Kidney epithelial cell (primary cell): ENCODE results near the gene MDM2. TPM values are rescaled to one million over a fixed set of nuclear protein-coding genes. Genes with fewer than 3 reads are reported as not detected.
"Not testable (repeated sequence)": the region's sequence is repeated elsewhere in the genome, so short reads cannot be mapped to it uniquely, and the experiment has no call there.

Source experiments
- DNase-seq: peaks from one replicate; pipeline ENCODE4 v3.0.0-alpha.2; 2010; ENCODE audit warnings: low read depth
- H3K27me3 ChIP-seq: 2 replicates; pipeline ENCODE4 v1.6.0; 2011; ENCODE audit warnings: low read length; ENCODE audit not compliant: control insufficient read depth, insufficient read depth
- H3K36me3 ChIP-seq: 2 replicates; pipeline ENCODE4 v1.5.1; 2011; ENCODE audit warnings: low read length; ENCODE audit not compliant: control insufficient read depth, insufficient read depth
- H3K4me3 ChIP-seq: 2 replicates; pipeline ENCODE4 v1.5.1; 2011; ENCODE audit warnings: low read depth, mild to moderate bottlenecking, control low read depth, low read length
- total RNA-seq: library from RNA; depleted of rRNA; stranded (reverse); fragments of >200 nt; gene quantifications from 2 replicates; pipeline ENCODE4 v1.2.3, GENCODE V29; 2015
- TF ChIP-seq, protein P1 (sequence below): IDR thresholded peaks from 2 replicates; pipeline ENCODE4 v1.5.1; 2011; ENCODE audit warnings: mild to moderate bottlenecking, moderate library complexity, low read length, control low read depth, inconsistent platforms; ENCODE audit not compliant: insufficient read depth, poor library complexity, severe bottlenecking

MDM2 gene
- total RNA-seq, 1 donor from 2014 or later = 195 TPM

GRCh38 chr12:68800294-68800693 is 7.7 kb upstream of the MDM2 start:
- H3K36me3 ChIP-seq = no peaks in the 10 kb centered on the region

DNA sequence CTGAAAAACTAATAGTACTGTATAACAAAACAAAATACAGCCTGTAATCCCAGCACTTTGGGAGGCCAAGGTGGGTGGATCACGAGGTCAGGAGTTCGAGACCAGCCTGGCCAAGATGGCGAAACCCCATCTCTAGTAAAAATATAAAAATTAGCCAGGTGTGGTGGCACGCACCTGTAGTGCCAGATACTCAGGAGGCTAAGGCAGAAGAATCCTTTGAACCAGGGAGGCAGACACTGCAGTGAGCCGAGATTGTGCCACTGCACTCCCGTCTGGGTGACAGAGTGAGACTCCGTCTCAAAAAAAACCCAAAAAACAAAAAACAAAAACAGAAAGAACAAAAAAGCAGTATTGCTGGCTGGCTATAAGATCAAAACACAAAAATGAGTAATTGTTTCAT is 6.9 kb upstream of the MDM2 start:
- H3K27me3 ChIP-seq, H3K4me3 ChIP-seq, DNase-seq, H3K36me3 ChIP-seq: not testable (repeated sequence)

More at GRCh38 chr12:68800294-68800693, 7.7 kb upstream of the MDM2 start:
- Histone ChIP-seq H3K27me3 (no peaks in the 10 kb centered on the region), H3K4me3 (no peak overlapping the region)
- TF ChIP-seq, protein P1, sequence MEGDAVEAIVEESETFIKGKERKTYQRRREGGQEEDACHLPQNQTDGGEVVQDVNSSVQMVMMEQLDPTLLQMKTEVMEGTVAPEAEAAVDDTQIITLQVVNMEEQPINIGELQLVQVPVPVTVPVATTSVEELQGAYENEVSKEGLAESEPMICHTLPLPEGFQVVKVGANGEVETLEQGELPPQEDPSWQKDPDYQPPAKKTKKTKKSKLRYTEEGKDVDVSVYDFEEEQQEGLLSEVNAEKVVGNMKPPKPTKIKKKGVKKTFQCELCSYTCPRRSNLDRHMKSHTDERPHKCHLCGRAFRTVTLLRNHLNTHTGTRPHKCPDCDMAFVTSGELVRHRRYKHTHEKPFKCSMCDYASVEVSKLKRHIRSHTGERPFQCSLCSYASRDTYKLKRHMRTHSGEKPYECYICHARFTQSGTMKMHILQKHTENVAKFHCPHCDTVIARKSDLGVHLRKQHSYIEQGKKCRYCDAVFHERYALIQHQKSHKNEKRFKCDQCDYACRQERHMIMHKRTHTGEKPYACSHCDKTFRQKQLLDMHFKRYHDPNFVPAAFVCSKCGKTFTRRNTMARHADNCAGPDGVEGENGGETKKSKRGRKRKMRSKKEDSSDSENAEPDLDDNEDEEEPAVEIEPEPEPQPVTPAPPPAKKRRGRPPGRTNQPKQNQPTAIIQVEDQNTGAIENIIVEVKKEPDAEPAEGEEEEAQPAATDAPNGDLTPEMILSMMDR = no peak
- DNase-seq = no peak

- H3K36me3 ChIP-seq, H3K4me3 ChIP-seq, H3K27me3 ChIP-seq, DNase-seq: not testable (repeated sequence)
Measured at GRCh38 chr12:68802372-68802745, 5.6 kb upstream of the MDM2 start.

GRCh38 chr12:68802911-68803651 is 4.9 kb upstream of the MDM2 start:
- not testable (repeated sequence) for H3K4me3 ChIP-seq, H3K36me3 ChIP-seq, H3K27me3 ChIP-seq, DNase-seq

- TF ChIP-seq, protein P1 = no peak
- no peak for DNase-seq
- no peak overlapping the region for H3K4me3 ChIP-seq
- no peaks in the 10 kb centered on the region for H3K27me3 ChIP-seq
- no peaks in the 10 kb centered on the region for H3K36me3 ChIP-seq
Measured at GRCh38 chr12:68803948-68804656, 3.9 kb upstream of the MDM2 start.

- Histone ChIP-seq H3K27me3 (no peaks in the 10 kb centered on the region), H3K4me3 (no peak overlapping the region), H3K36me3 (no peaks in the 10 kb centered on the region)
- DNase-seq = no peak
- TF ChIP-seq, protein P1 = no peak
Measured at GRCh38 chr12:68804657-68805591, 3.1 kb upstream of the MDM2 start.

- Histone ChIP-seq H3K27me3 (no peaks in the 10 kb centered on the region), H3K4me3 (no peak overlapping the region), H3K36me3 (no peaks in the 10 kb centered on the region)
- DNase-seq = no peak
- TF ChIP-seq, protein P1 = no peak
Measured at GRCh38 chr12:68805592-68806120, 2.3 kb upstream of the MDM2 start.
